Measurements from ENCODE around the gene VPS11. TPM values are rescaled to one million over a fixed set of nuclear protein-coding genes. Genes with fewer than 3 reads are reported as not detected.

VPS11 gene
- total and polyA plus RNA-seq, 2 experiments from 2014 or later = 11.5 to 13.4 TPM

GRCh38 chr11:119078675-119079420 is 11.2 kb downstream of the VPS11 start:
- Histone ChIP-seq H3K27ac (ENCODE audit: low read depth) (no peak overlapping the region), H3K9me2 (ENCODE audit: insufficient read depth) (no peaks in the 10 kb centered on the region), H3K36me3 (ENCODE audit: insufficient read depth) (peaks cover 15% of the 10 kb centered on the region), H3K27me3 (ENCODE audit: insufficient read depth) (no peaks in the 10 kb centered on the region), H4K20me1 (replicated peaks; ENCODE audit: insufficient read depth) (peaks cover under 1% of the 10 kb centered on the region; the same call in 1 of the 2 replicates), H3F3A (replicated peaks; ENCODE audit: low read depth) (peaks cover 3% of the 10 kb centered on the region; the same call in 1 of the 2 replicates), H2AFZ (no peak overlapping the region), H3K79me2 (replicated peaks; ENCODE audit: insufficient read depth) (no peaks in the 10 kb centered on the region), H3K4me2 (no peak overlapping the region), H3K4me3 (no peak overlapping the region), H3K4me1 (ENCODE audit: insufficient read depth) (no peaks in the 10 kb centered on the region)
- Mint-ChIP-seq H3K9me3 (no peaks in the 10 kb centered on the region), H3K27ac (no peak overlapping the region), H3K4me3 (no peak overlapping the region), H3K36me3 (ENCODE audit: low read depth) (peaks cover 54% of the 10 kb centered on the region), H3K4me1 (no peaks in the 10 kb centered on the region; the same call in 2 of the 3 replicates), H3K27me3 (ENCODE audit: insufficient read depth, low read depth, poor library complexity) (peaks cover 2% of the 10 kb centered on the region)
- TF ChIP-seq POLR2AphosphoS5 (IDR thresholded peaks at IDR 0.05; ENCODE audit: low read depth) (no peak), ZNF114 (CRISPR knock-in tag; IDR thresholded peaks at IDR 0.05) (no peak), CREB1 (CRISPR knock-in tag; IDR thresholded peaks at IDR 0.05; ENCODE audit: low read depth) (no peak)
- ATAC-seq (no peak), DNase-seq (ENCODE audit: low spot score) (no peak)

DNA sequence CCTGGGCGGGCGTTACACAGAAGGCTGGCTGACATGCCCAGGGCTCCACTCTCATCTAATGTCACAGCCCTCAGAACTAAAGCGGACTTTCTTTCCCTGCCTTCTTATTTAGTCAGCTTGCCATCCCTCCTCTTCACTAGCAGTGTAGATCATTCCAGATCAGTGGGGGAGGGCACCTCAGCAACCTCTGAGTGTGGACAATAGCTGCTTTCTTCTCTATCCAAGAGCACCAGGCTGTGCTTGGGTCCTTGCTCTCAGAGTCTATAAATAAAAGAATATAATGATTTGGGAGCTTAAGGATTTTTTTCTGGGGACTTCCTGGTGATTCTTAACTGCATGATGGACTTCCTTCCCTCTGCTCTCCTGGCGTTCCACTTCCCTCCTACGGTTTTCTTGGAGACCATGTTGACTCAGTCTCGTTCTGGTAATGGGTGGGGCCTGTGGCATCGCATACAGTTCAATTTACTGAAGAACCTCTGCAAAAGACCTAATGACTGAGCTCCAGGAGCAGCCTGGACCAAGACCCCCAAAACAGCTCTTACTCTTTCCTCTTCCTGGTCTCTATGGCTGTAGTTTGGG is 14.2 kb downstream of the VPS11 start:
- Mint-ChIP-seq H3K4me1 (peaks cover 2% of the 10 kb centered on the region; the same call in 1 of the 3 replicates), H3K4me3 (no peak overlapping the region), H3K36me3 (ENCODE audit: low read depth) (peaks cover 51% of the 10 kb centered on the region), H3K27ac (no peak overlapping the region), H3K27me3 (ENCODE audit: insufficient read depth, low read depth, poor library complexity) (peaks cover 3% of the 10 kb centered on the region), H3K9me3 (no peaks in the 10 kb centered on the region; the same call in 2 of the 3 replicates)
- Histone ChIP-seq H3K4me2 (no peak overlapping the region), H3K9me2 (ENCODE audit: insufficient read depth) (no peaks in the 10 kb centered on the region), H3K4me1 (ENCODE audit: insufficient read depth) (peaks cover 4% of the 10 kb centered on the region; the same call in 1 of the 2 replicates), H4K20me1 (replicated peaks; ENCODE audit: insufficient read depth) (no peaks in the 10 kb centered on the region; the same call in 1 of the 2 replicates), H2AFZ (no peak overlapping the region), H3K36me3 (ENCODE audit: insufficient read depth) (peaks cover 11% of the 10 kb centered on the region; the same call in 1 of the 2 replicates), H3K79me2 (replicated peaks; ENCODE audit: insufficient read depth) (peaks cover 12% of the 10 kb centered on the region), H3K27me3 (ENCODE audit: insufficient read depth) (no peaks in the 10 kb centered on the region), H3K27ac (ENCODE audit: low read depth) (no peak overlapping the region), H3K4me3 (no peak overlapping the region), H3F3A (replicated peaks; ENCODE audit: low read depth) (peaks cover 6% of the 10 kb centered on the region; the same call in 1 of the 2 replicates)
- DNase-seq (ENCODE audit: low spot score) (no peak), ATAC-seq (no peak)
- TF ChIP-seq NANOG (IDR thresholded peaks at IDR 0.05; ENCODE audit: borderline replicate concordance) = no peak
- TF ChIP-seq EZH2 (IDR thresholded peaks at IDR 0.05; ENCODE audit: low read depth, unreplicated experiment) = no peak
- TF ChIP-seq, protein P1, sequence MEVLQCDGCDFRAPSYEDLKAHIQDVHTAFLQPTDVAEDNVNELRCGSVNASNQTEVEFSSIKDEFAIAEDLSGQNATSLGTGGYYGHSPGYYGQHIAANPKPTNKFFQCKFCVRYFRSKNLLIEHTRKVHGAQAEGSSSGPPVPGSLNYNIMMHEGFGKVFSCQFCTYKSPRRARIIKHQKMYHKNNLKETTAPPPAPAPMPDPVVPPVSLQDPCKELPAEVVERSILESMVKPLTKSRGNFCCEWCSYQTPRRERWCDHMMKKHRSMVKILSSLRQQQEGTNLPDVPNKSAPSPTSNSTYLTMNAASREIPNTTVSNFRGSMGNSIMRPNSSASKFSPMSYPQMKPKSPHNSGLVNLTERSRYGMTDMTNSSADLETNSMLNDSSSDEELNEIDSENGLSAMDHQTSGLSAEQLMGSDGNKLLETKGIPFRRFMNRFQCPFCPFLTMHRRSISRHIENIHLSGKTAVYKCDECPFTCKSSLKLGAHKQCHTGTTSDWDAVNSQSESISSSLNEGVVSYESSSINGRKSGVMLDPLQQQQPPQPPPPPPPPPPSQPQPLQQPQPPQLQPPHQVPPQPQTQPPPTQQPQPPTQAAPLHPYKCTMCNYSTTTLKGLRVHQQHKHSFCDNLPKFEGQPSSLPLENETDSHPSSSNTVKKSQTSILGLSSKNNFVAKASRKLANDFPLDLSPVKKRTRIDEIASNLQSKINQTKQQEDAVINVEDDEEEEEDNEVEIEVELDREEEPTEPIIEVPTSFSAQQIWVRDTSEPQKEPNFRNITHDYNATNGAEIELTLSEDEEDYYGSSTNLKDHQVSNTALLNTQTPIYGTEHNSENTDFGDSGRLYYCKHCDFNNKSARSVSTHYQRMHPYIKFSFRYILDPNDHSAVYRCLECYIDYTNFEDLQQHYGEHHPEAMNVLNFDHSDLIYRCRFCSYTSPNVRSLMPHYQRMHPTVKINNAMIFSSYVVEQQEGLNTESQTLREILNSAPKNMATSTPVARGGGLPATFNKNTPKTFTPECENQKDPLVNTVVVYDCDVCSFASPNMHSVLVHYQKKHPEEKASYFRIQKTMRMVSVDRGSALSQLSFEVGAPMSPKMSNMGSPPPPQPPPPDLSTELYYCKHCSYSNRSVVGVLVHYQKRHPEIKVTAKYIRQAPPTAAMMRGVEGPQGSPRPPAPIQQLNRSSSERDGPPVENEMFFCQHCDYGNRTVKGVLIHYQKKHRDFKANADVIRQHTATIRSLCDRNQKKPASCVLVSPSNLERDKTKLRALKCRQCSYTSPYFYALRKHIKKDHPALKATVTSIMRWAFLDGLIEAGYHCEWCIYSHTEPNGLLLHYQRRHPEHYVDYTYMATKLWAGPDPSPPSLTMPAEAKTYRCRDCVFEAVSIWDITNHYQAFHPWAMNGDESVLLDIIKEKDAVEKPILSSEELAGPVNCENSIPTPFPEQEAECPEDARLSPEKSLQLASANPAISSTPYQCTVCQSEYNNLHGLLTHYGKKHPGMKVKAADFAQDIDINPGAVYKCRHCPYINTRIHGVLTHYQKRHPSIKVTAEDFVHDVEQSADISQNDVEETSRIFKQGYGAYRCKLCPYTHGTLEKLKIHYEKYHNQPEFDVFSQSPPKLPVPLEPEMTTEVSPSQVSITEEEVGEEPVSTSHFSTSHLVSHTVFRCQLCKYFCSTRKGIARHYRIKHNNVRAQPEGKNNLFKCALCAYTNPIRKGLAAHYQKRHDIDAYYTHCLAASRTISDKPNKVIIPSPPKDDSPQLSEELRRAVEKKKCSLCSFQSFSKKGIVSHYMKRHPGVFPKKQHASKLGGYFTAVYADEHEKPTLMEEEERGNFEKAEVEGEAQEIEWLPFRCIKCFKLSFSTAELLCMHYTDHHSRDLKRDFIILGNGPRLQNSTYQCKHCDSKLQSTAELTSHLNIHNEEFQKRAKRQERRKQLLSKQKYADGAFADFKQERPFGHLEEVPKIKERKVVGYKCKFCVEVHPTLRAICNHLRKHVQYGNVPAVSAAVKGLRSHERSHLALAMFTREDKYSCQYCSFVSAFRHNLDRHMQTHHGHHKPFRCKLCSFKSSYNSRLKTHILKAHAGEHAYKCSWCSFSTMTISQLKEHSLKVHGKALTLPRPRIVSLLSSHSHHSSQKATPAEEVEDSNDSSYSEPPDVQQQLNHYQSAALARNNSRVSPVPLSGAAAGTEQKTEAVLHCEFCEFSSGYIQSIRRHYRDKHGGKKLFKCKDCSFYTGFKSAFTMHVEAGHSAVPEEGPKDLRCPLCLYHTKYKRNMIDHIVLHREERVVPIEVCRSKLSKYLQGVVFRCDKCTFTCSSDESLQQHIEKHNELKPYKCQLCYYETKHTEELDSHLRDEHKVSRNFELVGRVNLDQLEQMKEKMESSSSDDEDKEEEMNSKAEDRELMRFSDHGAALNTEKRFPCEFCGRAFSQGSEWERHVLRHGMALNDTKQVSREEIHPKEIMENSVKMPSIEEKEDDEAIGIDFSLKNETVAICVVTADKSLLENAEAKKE (CRISPR knock-in tag; IDR thresholded peaks at IDR 0.05) = no peak

Data from GM23338 (cell line).